A549 (cell line): Measurements from ENCODE around the gene TNIK. TPM values are rescaled to one million over a fixed set of nuclear protein-coding genes. Genes with fewer than 3 reads are reported as not detected.

Source experiments
- ATAC-seq, 2 experiments: fragments of 200-7000 bp in 1 of 2; fragments of >200 bp in 1 of 2; cut with Nextera tagmentation in 1 of 2; cut with Tn5 transposase in 1 of 2; 3 replicates each; pipeline versions ENCODE4 v1.8.0 to v1.9.1; 2018 to 2020; ENCODE audit warnings: mild to moderate bottlenecking in 1 of 2, moderate library complexity in 1 of 2
- CTCF ChIA-PET: fragments of 300-600 bp; sonication (Branson Sonifier 250); formaldehyde crosslinking; extraction: SDS; loops from one replicate; lab custom pipeline; 2021; ENCODE audit warnings: antibody characterized with exemption, inconsistent platforms; lab: Yijun Ruan, JAX
- POLR2A ChIA-PET: fragments of 350-600 bp; formaldehyde crosslinking; extraction: SDS; loops from one replicate; lab custom pipeline; 2021; ENCODE audit warnings: antibody characterized with exemption, inconsistent platforms; lab: Yijun Ruan, JAX
- DNase-seq, 2 experiments: peaks; one replicate each; pipeline versions ENCODE4 v3.0.0 to v3.0.0-alpha.2; 2011 to 2016; ENCODE audit warnings: low read depth in 1 of 2, low spot score in 1 of 2
- FAIRE-seq: peaks from 2 replicates; lab custom pipeline; 2011; peaks lifted over from hg19 to GRCh38; lab: Jason Lieb, UNC
- H3K27ac ChIP-seq, 2 experiments: fragments of >200 bp; sonication (Bioruptor Twin); formaldehyde crosslinking; 3 replicates each; pipeline ENCODE4 v1.5.1; 2016 to 2017
- H3K4me1 ChIP-seq: fragments of >200 bp; sonication (Bioruptor Twin); formaldehyde crosslinking; 3 replicates; pipeline ENCODE4 v1.6.1; 2016
- H3K4me2 ChIP-seq: fragments of >200 bp; sonication (Bioruptor Twin); formaldehyde crosslinking; 3 replicates; pipeline ENCODE4 v1.6.1; 2016
- H3K4me3 ChIP-seq: fragments of >200 bp; sonication (Bioruptor Twin); formaldehyde crosslinking; 3 replicates; pipeline ENCODE4 v1.5.1; 2016
- H3K9me3 ChIP-seq: fragments of >200 bp; sonication (Bioruptor Twin); formaldehyde crosslinking; 3 replicates; pipeline ENCODE4 v1.6.1; 2016
- BCL3 ChIP-seq: fragments of >200 bp; sonication (Bioruptor Twin); formaldehyde crosslinking; IDR thresholded peaks from 3 replicates; pipeline ENCODE4 v1.6.1; 2016
- CBX8 ChIP-seq: fragments of 200-600 bp; sonication (generic); IDR thresholded peaks from 2 replicates; pipeline ENCODE4 v1.6.1; 2016
- CEBPB ChIP-seq, 2 experiments: fragments of >200 bp in 1 of 2; sonication (Bioruptor Twin) in 1 of 2; formaldehyde crosslinking in 1 of 2; IDR thresholded peaks; 2 replicates each; pipeline ENCODE4 v1.6.1; 2012 to 2016
- CHD2 ChIP-seq: fragments of 150-350 bp; IDR thresholded peaks from 2 replicates; pipeline ENCODE4 v1.6.1; 2014; ENCODE audit warnings: low read length; ENCODE audit not compliant: partially characterized antibody
- ELK1 ChIP-seq: fragments of 150-350 bp; IDR thresholded peaks from 2 replicates; pipeline ENCODE4 v1.6.1; 2014; ENCODE audit warnings: low read depth, mild to moderate bottlenecking, low read length
- ESRRA ChIP-seq: fragments of 150-350 bp; IDR thresholded peaks from 2 replicates; pipeline ENCODE4 v1.6.1; 2014; ENCODE audit warnings: mild to moderate bottlenecking, low read length, borderline replicate concordance
- HDAC2 ChIP-seq: fragments of 200-600 bp; sonication (generic); IDR thresholded peaks from 2 replicates; pipeline ENCODE4 v1.6.1; 2016
- HMGXB4 ChIP-seq: fragments of 250-450 bp; sonication (Bioruptor Pico); IDR thresholded peaks from 2 replicates; pipeline ENCODE4 v1.5.0; 2021; ENCODE audit warnings: mild to moderate bottlenecking, moderate library complexity, borderline replicate concordance
- HOXA7 ChIP-seq: fragments of 250-450 bp; sonication (Bioruptor Pico); IDR thresholded peaks from 2 replicates; pipeline ENCODE4 v1.5.0; 2020; ENCODE audit warnings: mild to moderate bottlenecking, moderate library complexity
- JUNB ChIP-seq: fragments of >200 bp; sonication (Bioruptor Twin); formaldehyde crosslinking; IDR thresholded peaks from 2 replicates; pipeline ENCODE4 v1.6.1; 2016
- KDM1A ChIP-seq: fragments of 200-600 bp; sonication (generic); IDR thresholded peaks from 2 replicates; pipeline ENCODE4 v1.6.1; 2016; ENCODE audit warnings: low read depth, mild to moderate bottlenecking
- KDM5A ChIP-seq: fragments of 200-600 bp; sonication (generic); IDR thresholded peaks from 2 replicates; pipeline ENCODE4 v1.6.1; 2016; ENCODE audit warnings: antibody characterized with exemption, mild to moderate bottlenecking
- MAFK ChIP-seq: fragments of 450-650 bp; IDR thresholded peaks from 2 replicates; pipeline ENCODE4 v1.6.1; 2014; ENCODE audit not compliant: partially characterized antibody
- MAX ChIP-seq: IDR thresholded peaks from 2 replicates; pipeline ENCODE4 v1.6.1; 2012
- MYC ChIP-seq: IDR thresholded peaks from 2 replicates; pipeline ENCODE4 v1.6.1; 2012; ENCODE audit warnings: mild to moderate bottlenecking, inconsistent platforms, low read length, improper control_type of control experiment, borderline replicate concordance
- NPAS2 ChIP-seq: fragments of 250-450 bp; sonication (Bioruptor Pico); IDR thresholded peaks from 2 replicates; pipeline ENCODE4 v1.8.0; 2022; ENCODE audit warnings: mild to moderate bottlenecking, moderate library complexity, borderline replicate concordance
- NR3C1 ChIP-seq: fragments of >200 bp; sonication (Bioruptor Twin); formaldehyde crosslinking; IDR thresholded peaks from 3 replicates; pipeline ENCODE4 v1.6.1; 2017
- PBX3 ChIP-seq: IDR thresholded peaks from 2 replicates; pipeline ENCODE4 v1.6.1; 2012
- RAD21 ChIP-seq, 2 experiments: fragments of >200 bp in 1 of 2; sonication (Bioruptor Twin) in 1 of 2; formaldehyde crosslinking in 1 of 2; IDR thresholded peaks in 1 of 2; conservative IDR thresholded peaks in 1 of 2; 2 replicates in 1 of 2; 3 replicates in 1 of 2; pipeline ENCODE4 v1.6.1; 2012 to 2018; ENCODE audit warnings: inconsistent platforms in 1 of 2
- SREBF2 ChIP-seq: fragments of 450-650 bp; IDR thresholded peaks from 2 replicates; pipeline ENCODE4 v1.6.1; 2014; ENCODE audit warnings: mild to moderate bottlenecking, moderate library complexity
- TP53 ChIP-seq: fragments of 250-450 bp; sonication (Bioruptor Pico); IDR thresholded peaks from 2 replicates; pipeline ENCODE4 v1.5.0; 2021; ENCODE audit warnings: mild to moderate bottlenecking, moderate library complexity
- USF2 ChIP-seq: fragments of 450-650 bp; IDR thresholded peaks from 2 replicates; pipeline ENCODE4 v1.6.1; 2014; ENCODE audit warnings: antibody characterized with exemption
- ZC3H11A ChIP-seq: fragments of 450-650 bp; IDR thresholded peaks from 2 replicates; pipeline ENCODE4 v1.6.1; 2014; ENCODE audit warnings: antibody characterized with exemption, mild to moderate bottlenecking
- ZNF302 ChIP-seq: fragments of 250-450 bp; sonication (Bioruptor Pico); IDR thresholded peaks from 2 replicates; pipeline ENCODE4 v1.9.0; 2021; ENCODE audit warnings: inconsistent platforms, mild to moderate bottlenecking, moderate library complexity
- ZSCAN20 ChIP-seq: fragments of 250-450 bp; sonication (Bioruptor Pico); IDR thresholded peaks from 2 replicates; pipeline ENCODE4 v1.8.0; 2022; ENCODE audit warnings: mild to moderate bottlenecking, moderate library complexity
- WGBS: methylation state at CpG from one replicate; pipeline ENCODE4 v1.1.6; 2017; ENCODE audit errors: missing lambda C conversion rate; 5-methylcytosine and 5-hydroxymethylcytosine counted together
- polyA plus RNA-seq, 4 experiments: library from polyadenylated mRNA; depleted of rRNA in 3 of 4; stranded (reverse); fragments of >200 nt; fragmentation: RNase III in 1 of 4; extraction: RNeasy Plus Mini Kit Qiagen cat#74134 plus additional on column Dnase treatment in 1 of 4; gene quantifications; 2 replicates in 3 of 4; 3 replicates in 1 of 4; pipeline ENCODE4 v1.2.3, GENCODE V29; 2011 to 2017

TNIK gene
- polyA plus RNA-seq, 2 of the 4 experiments (the other 2 are of a cell fraction) = 1.6 to 1.8 TPM

- Histone ChIP-seq H3K4me3 (no peak overlapping the region), H3K27ac (no peak overlapping the region; a peak in 1 of 6 replicates), H3K4me2 (no peak overlapping the region), H3K9me3 (no peaks in the 10 kb centered on the region), H3K4me1 (peaks cover 14% of the 10 kb centered on the region)
- TF ChIP-seq KDM1A = no peak
- TF ChIP-seq USF2 = no peak
- POLR2A ChIA-PET = no interaction called here
- WGBS = 85% methylated on average over 4 of the region's 4 CpGs
- no peak for FAIRE-seq
- CTCF ChIA-PET = no interaction called here
- no peak for DNase-seq
- ATAC-seq = no peak
Measured at GRCh38 chr3:171088496-171088895, 371.7 kb downstream of the TNIK start.

GRCh38 chr3:171086914-171087313, 373.3 kb downstream of the TNIK start:
- Histone ChIP-seq H3K27ac (no peak overlapping the region), H3K9me3 (no peaks in the 10 kb centered on the region), H3K4me1 (peaks cover 14% of the 10 kb centered on the region), H3K4me2 (no peak overlapping the region), H3K4me3 (no peak overlapping the region)
- no peak for DNase-seq
- TF ChIP-seq NPAS2 (CRISPR knock-in tag) (no peak), HOXA7 (no peak), KDM5A (no peak), PBX3 (no peak), MAX (no peak), BCL3 (no peak), NR3C1 (no peak), CBX8 (no peak), ZNF302 (CRISPR knock-in tag) (no peak), CEBPB (IDR thresholded peaks at IDR 0.05) (no peak), CHD2 (no peak)
- no peak for ATAC-seq
- FAIRE-seq = no peak
- WGBS = 100% methylated on average over 1 of the region's 1 CpG
- CTCF ChIA-PET = no interaction called here
- POLR2A ChIA-PET = no interaction called here

GRCh38 chr3:171077261-171077660, 382.9 kb downstream of the TNIK start:
- ATAC-seq (no peak), FAIRE-seq (no peak), DNase-seq (no peak)
- no peaks in the 10 kb centered on the region for H3K9me3 ChIP-seq
- no peaks in the 10 kb centered on the region for H3K4me1 ChIP-seq
- ChIA-PET CTCF (no interaction called here), POLR2A (no interaction called here)
- no peak overlapping the region for H3K4me3 ChIP-seq
- no peak overlapping the region for H3K4me2 ChIP-seq
- WGBS = 95% methylated on average over 2 of the region's 2 CpGs
- H3K27ac ChIP-seq = no peak overlapping the region
- TF ChIP-seq HOXA7 (no peak), CBX8 (no peak), HMGXB4 (CRISPR knock-in tag) (no peak), ZC3H11A (no peak), MYC (no peak), RAD21 (conservative IDR thresholded peaks at IDR 0.05 in 1 of 2, IDR thresholded peaks at IDR 0.05 in 1 of 2) (no peak), KDM1A (no peak), MAFK (no peak), ELK1 (no peak), TP53 (no peak), HDAC2 (no peak), JUNB (no peak), ZSCAN20 (CRISPR knock-in tag) (no peak), ZNF302 (CRISPR knock-in tag) (no peak), KDM5A (no peak), SREBF2 (no peak), MAX (no peak), ESRRA (no peak)
